HG02840 (cell line): ENCODE data around the gene GPR15.

Source experiments
- ATAC-seq: cut with Tn5 transposase; IDR thresholded peaks from one replicate; pipeline ENCODE4 v1.9.1; 2021; ENCODE audit warnings: mild to moderate bottlenecking, moderate library complexity, moderate number of reproducible peaks; ENCODE audit not compliant: unreplicated experiment, low FRiP score

The GPR15 gene

DNA sequence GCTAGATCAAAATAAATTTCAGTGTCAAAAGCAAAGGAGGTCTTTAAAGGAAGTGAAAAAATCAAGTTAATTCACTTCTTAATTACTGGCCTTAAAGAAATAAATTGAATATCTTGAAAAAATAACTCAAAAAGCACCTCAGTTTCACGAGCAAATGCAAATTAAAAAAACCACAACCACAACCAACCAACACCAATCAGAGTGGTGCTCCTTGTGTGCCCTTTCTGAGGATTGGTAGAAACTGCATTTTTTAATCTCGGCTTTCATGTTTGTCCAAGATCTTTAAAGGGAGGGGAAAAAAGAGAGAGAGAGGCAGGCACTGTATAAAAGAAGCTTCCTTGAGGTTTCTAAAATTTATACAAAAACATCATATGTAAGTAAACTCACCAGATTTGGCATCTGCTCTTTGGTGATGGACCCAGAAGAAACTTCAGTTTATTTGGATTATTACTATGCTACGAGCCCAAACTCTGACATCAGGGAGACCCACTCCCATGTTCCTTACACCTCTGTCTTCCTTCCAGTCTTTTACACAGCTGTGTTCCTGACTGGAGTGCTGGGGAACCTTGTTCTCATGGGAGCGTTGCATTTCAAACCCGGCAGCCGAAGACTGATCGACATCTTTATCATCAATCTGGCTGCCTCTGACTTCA, at the start of gene GPR15:
TSS of gene GPR15 (plus strand) at position 357 of the 653 bp plus-strand sequence. CDS start at position 413, 56 bp downstream.
- ATAC-seq, result no peak

DNA sequence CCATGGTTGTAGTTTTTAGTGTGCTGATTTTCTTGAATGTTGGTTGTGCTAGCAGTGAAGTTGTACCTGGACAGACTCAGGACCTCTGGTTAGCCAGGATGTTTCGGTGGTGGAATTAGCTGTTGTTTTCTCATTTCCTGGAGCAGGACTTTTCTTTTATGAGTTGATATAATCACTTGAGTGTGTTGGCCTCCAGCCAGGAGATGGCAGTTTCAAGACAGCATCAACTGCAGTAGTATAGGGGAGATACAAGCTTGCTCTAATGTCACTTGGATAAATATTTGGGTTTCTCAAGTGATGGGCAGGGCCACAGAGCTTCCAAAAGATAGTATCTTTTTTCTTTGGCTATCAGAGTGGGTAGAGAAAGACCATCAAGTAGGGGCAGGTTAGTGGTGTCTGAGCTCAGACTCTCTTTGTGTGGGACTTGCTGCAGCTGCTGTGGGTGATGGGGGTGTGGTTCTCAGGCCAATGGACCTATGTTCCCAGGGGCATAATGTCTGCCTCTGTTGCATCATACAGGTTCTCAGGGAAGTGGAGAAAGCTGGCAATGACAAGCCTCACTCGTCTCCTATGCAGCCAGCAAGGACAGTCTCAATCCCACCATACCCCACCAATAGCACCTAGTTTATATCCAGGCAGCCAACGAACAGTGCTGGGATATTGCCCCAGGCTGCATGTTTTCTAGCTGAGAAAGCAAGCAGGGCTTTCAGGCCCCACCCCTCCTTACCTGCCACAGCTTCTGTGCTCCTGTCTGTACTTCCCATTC, 48.9 kb upstream of the GPR15 start:
- no peak for ATAC-seq

DNA sequence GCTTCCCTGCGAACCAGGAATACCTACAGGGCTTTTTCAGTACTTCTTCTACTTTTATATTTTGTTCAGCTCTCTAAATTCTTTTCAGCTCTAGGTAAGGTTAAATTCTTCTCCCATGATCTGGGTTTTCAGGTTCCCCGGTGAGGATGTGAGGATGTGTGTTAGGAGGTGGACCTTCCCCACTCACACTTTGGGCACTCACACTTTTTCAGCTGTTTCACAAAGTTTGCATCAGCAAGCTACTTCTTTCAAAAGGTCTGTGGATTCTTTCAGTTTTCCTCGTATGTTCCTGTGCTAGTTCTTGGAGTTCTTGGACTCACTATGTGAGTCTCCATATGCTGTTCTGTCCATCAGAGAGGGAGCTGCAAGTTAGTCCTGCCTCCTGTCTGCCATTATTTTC, 48.2 kb upstream of the GPR15 start:
- ATAC-seq, result no peak

- ATAC-seq, result no peak
Observed at GRCh38 chr3:98497381-98497780, 34.4 kb upstream of the GPR15 start, which contains the start of gene OR5K2. OR5K2 (plus strand) TSS chr3:98497681; CDS start chr3:98497681, 0 bp downstream.

DNA sequence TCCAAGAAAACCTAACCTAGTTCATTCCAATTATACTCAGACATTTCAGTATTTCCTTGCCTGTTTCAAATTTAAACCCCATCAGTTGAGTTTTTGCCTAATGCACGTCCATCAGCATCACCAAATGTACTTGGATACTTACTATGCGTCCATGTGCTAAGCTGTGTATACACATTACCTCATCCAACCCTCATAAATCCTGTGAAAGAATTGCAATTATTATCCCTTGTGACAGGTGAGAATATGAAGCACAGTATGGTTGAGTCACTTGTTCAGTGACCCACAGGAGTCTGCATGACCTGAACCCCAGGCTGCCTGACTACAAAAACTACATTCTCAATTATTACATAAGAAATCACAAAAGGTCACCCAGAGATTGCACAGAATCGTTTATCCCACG, 31.8 kb upstream of the GPR15 start:
- ATAC-seq, result no peak

- no peak for ATAC-seq
Observed at GRCh38 chr3:98501270-98501669, 30.5 kb upstream of the GPR15 start.

DNA sequence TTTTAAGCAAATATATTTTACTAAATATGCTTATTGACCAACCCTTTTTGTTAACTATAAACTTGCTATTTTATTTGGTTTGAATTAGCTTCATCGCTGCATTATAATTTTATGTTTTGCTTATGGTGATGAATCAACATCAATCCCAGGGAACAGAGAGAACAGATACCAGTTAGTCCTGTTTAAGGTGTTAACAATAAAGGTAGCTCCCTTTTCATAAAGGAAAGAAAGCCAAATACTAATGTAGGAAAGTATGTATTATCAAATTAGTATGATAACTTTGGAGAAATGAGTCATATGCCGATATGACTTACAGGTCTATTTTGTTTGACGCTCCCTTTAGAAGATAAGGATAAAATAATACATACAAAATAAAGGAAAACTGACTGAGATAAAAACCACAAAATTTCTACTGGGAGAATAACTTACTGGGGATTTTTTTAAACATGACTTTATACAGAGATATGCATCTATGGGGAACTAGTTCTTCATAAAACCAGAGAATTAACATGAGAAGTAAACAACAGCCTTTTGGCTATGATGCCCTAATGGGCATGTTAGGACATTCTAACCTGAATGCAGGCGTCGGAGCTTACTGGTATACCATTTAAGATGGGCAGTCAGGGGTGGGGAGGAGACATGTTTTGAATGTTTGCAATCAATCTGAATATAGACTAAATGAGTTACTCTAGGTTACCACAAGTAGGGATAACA, 29.8 kb upstream of the GPR15 start:
- ATAC-seq, result no peak

GRCh38 chr3:98504539-98504938, 27.2 kb upstream of the GPR15 start:
- ATAC-seq, result no peak

DNA sequence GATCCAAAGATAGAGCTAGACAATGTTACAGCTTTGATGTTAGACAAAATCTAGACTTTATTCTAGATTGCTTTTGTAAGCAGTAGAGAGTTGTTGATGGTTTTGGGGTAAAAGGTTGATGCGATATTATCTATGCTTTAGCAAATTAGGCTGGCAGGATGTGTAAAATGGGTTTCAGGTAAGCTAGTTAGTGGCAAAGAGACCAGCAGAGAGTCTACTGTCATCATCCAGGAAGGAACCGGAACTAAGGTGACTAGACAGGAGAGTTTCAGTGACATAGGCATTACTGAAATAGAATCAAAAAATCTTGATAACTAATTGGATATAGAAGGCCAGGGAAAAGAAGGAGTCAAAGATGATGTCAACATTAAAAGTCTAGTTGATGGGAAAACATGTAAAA, 23.2 kb upstream of the GPR15 start:
- ATAC-seq, result no peak

DNA sequence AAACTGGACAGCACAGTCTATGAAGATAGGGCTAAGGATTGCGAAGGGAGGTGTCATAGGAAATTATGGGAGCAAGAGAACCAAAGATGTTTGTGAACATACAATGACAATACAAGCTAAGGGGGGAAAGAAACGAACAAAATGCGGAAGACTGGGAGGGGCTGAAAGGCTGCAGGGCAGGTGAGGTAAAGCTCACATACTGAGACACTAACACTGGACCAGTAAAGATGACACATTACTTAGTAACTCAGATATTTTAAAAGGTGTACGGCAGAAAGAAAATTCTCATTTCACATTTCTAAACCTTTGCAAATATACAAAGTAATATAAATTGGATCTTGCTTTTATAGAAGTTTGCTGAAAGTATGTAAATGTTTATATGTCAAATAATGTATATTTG, 19.2 kb upstream of the GPR15 start:
- no peak for ATAC-seq

GRCh38 chr3:98513091-98513511, 18.7 kb upstream of the GPR15 start:
- no peak for ATAC-seq

DNA sequence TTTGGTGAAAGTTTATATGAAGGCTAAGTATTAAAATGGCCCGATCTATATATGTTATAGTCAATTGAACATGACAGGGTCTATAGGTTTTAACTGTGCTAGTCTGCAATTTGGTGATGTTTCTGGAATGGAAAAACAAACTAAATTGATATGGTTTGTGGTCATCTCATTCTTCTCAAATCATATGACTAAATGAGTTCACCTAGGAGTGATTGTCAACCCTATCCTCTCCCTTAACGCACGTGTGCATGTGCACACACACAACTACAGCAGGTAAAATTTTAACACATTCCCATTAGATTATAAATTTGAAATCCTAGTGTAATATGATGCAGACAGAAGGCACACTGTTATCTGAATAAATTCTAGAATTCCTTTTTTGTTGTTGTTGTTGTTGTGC, 18.0 kb upstream of the GPR15 start:
- no peak for ATAC-seq

DNA sequence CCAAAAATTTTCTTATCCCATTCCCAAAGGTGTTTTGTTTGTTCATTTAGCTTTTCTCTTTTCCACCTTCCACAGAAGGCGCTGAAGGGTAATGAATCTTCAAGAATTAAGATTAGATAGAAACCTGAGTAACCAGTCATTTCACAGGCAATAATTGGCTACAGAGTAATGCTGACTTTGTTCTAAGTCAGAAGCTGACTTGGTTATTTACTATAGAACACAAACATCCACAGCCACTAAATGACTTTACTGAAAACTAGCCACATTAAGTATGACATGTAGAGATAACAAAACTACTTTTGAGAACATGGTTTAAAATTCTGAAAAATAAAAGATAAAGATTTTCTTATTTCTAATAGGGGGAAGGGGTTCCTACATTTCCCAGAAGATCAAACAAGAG, 16.8 kb upstream of the GPR15 start:
- no peak for ATAC-seq

- no peak for ATAC-seq
Observed at GRCh38 chr3:98518816-98519215, 13.0 kb upstream of the GPR15 start.

GRCh38 chr3:98519351-98519750, 12.4 kb upstream of the GPR15 start:
- no peak for ATAC-seq

GRCh38 chr3:98521897-98522543, 9.8 kb upstream of the GPR15 start:
- peak; percentile 42 for ATAC-seq

DNA sequence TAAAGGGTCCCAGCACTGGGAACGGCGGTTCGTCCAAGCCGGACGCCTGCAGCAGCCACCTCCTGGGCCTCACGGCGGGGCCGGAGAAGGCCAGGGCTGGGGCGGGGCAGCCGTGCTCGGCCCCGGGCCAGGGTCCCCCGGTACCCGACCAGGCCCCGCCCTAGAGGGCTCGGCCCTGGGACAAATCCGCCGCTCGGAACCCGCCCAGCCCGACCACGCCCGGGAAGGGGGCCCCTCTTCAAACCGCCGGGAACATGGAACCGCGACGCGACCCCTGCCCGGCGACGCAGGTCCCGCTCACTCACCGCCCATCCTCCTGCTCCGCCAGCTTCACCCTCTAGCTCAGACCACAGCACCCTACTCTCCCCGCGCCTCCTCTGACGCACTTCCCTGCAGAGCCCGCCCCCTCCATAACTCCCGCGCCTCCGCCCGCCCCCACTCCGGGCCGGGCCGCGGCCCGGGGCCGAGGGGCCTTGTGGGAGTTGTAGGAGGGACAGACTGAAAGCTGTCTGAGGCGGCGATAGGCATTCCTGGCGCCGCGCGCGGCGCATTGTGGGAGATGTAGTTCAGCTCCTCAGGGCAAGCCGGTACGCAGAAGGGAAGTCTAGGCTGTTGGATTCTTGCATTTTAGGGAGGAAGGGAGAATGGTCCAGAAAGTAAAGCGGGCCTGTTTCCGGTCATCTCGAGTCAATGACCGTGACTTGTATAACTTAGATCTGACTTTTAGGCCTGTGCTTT, 9.1 kb upstream of the GPR15 start, which contains the start of gene CLDND1:
TSS of gene CLDND1 (minus strand) at position 359 of the 738 bp plus-strand sequence. CDS start 1,478 bp downstream, outside the sequence.
- peak; percentile 91 for ATAC-seq

DNA sequence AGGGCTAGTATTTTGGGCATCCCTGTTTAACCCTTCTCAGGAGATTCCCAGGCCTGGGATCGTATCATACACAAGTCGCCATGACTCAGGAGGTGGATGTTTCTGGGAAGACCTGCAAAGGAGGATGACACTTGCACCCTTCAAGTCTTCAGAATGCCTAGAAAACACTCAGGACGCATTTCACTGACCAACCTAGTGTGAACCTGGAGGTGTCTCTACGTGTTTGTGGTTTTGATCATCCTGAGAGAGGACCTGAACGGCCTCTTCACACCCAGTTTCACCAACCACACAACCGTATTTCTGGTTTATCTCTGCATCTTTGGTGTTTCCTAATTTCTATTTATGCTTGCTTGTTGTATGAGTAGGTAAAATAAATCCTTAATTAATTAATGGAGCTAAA, 6.3 kb upstream of the GPR15 start:
- ATAC-seq, result no peak

DNA sequence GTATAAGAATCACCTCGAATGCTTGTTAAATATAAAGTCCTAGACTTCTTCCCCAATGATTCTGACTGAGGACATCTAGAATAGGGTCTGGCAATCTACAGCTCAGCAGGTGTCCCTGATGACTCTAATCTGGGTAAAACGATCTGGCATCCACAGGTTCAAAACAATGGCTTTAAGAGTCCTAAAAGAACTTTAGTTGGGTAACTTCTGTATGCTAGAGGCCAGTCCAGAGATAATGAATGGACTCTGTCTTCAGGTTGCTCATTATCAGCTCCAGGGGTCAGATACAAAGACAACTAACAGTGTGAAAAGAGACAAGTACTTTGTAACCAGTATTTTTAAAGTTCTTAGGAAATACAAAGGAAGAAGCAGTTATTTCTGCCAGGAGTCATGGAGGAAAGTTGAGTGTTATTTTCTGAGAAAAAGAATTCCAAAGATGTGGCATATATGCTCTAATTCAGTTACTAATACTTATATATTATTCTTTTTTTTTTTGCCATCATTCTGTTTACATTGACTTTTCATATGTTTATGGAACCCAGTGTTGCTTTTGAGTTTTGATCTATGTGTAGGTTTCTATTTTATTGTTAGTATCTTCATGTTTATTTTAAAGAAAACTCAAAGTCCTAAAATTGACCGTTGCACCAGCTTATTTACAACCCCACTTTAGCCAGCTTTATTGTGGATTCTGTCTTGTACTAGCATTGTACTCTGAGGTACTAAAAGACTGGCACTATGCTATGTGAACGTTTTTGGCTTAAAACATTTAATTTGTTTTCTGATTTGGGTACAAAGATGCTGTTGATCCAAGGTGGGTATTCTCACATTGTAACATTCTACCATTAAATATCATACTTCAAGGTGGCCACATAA, 3.1 kb upstream of the GPR15 start:
- ATAC-seq, result no peak
